Trophoblast cell (in vitro differentiated cells and primary cell): ENCODE results near the gene CACNA2D3.

Source experiments
- DNase-seq, 2 donors: peaks; one replicate each; pipeline ENCODE4 v3.0.0-alpha.2; 2016
- H2AFZ ChIP-seq: 2 replicates; pipeline ENCODE4 v1.6.1; 2013; ENCODE audit warnings: low read length, moderate library complexity, mild to moderate bottlenecking; ENCODE audit not compliant: insufficient read depth, poor library complexity
- H2AK5ac ChIP-seq: 2 replicates; pipeline ENCODE4 v1.6.1; 2013; ENCODE audit warnings: mild to moderate bottlenecking, low read length
- H2BK120ac ChIP-seq: 2 replicates; pipeline ENCODE4 v1.6.1; 2013; ENCODE audit warnings: low read length, mild to moderate bottlenecking, moderate library complexity; ENCODE audit not compliant: insufficient read depth, poor library complexity
- H2BK12ac ChIP-seq: 2 replicates; pipeline ENCODE4 v1.6.1; 2013; ENCODE audit warnings: mild to moderate bottlenecking, low read length, moderate library complexity
- H2BK5ac ChIP-seq: 2 replicates; pipeline ENCODE4 v1.6.1; 2013; ENCODE audit warnings: low read length, low read depth, moderate library complexity, mild to moderate bottlenecking; ENCODE audit not compliant: poor library complexity
- H3K14ac ChIP-seq: 2 replicates; pipeline ENCODE4 v1.6.1; 2013; ENCODE audit warnings: mild to moderate bottlenecking, low read length
- H3K18ac ChIP-seq: 2 replicates; pipeline ENCODE4 v1.6.1; 2013; ENCODE audit warnings: mild to moderate bottlenecking, low read length
- H3K23ac ChIP-seq: 2 replicates; pipeline ENCODE4 v1.6.1; 2013; ENCODE audit warnings: low read length
- H3K27ac ChIP-seq: 2 replicates; pipeline ENCODE4 v1.5.1; 2013; ENCODE audit warnings: low read depth, mild to moderate bottlenecking, inconsistent platforms, low read length, moderate library complexity
- H3K27me3 ChIP-seq: 2 replicates; pipeline ENCODE4 v1.6.1; 2013; ENCODE audit warnings: inconsistent platforms, mild to moderate bottlenecking, low read length, moderate library complexity; ENCODE audit not compliant: insufficient read depth
- H3K36me3 ChIP-seq, 2 experiments: 1 replicate in 1 of 2; 2 replicates in 1 of 2; pipeline ENCODE4 v1.6.1; 2013; ENCODE audit warnings: low read length in 2 of 2, mild to moderate bottlenecking in 2 of 2, moderate library complexity in 1 of 2; ENCODE audit not compliant: insufficient read depth in 2 of 2, control insufficient read depth in 1 of 2
- H3K4ac ChIP-seq: 2 replicates; pipeline ENCODE4 v1.6.1; 2013; ENCODE audit warnings: low read depth, mild to moderate bottlenecking, low read length, moderate library complexity
- H3K4me1 ChIP-seq, 2 experiments: 1 replicate in 1 of 2; 2 replicates in 1 of 2; pipeline ENCODE4 v1.6.1; 2013; ENCODE audit warnings: low read length in 2 of 2, mild to moderate bottlenecking in 2 of 2, moderate library complexity in 1 of 2; ENCODE audit not compliant: insufficient read depth in 2 of 2, control insufficient read depth in 1 of 2
- H3K4me2 ChIP-seq: 2 replicates; pipeline ENCODE4 v1.6.1; 2013; ENCODE audit warnings: inconsistent platforms, mild to moderate bottlenecking, low read length, moderate library complexity
- H3K4me3 ChIP-seq: 2 replicates; pipeline ENCODE4 v1.5.1; 2013; ENCODE audit warnings: mild to moderate bottlenecking, low read depth, low read length, inconsistent platforms
- H3K79me1 ChIP-seq: one replicate; pipeline ENCODE4 v1.6.1; 2013; ENCODE audit warnings: low read length
- H3K79me2 ChIP-seq: 2 replicates; pipeline ENCODE4 v1.6.1; 2013; ENCODE audit warnings: low read length, mild to moderate bottlenecking; ENCODE audit not compliant: control insufficient read depth, insufficient read depth, poor library complexity
- H3K9ac ChIP-seq: 2 replicates; pipeline ENCODE4 v1.6.1; 2013; ENCODE audit warnings: mild to moderate bottlenecking, low read length
- H3K9me3 ChIP-seq: 2 replicates; pipeline ENCODE4 v1.6.1; 2013; ENCODE audit warnings: low read depth, mild to moderate bottlenecking, control low read depth, inconsistent platforms, low read length; ENCODE audit not compliant: insufficient read depth
- H4K12ac ChIP-seq: 2 replicates; pipeline ENCODE4 v1.6.1; 2013; ENCODE audit warnings: low read depth, mild to moderate bottlenecking, low read length, moderate library complexity
- H4K8ac ChIP-seq: 2 replicates; pipeline ENCODE4 v1.6.1; 2013; ENCODE audit warnings: low read depth, mild to moderate bottlenecking, low read length, moderate library complexity
- H4K91ac ChIP-seq: one replicate; pipeline ENCODE4 v1.6.1; 2013; ENCODE audit warnings: low read depth, mild to moderate bottlenecking, low read length, moderate library complexity
- WGBS: extraction: QIAGEN DNeasy Blood & Tissue Kit; methylation state at CpG from one replicate; pipeline ENCODE4 v1.1.7; 2013; ENCODE audit warnings: missing lambda C conversion rate; ENCODE audit not compliant: insufficient read length, insufficient coverage; ENCODE audit errors: extremely low coverage; 5-methylcytosine and 5-hydroxymethylcytosine counted together

The CACNA2D3 gene

DNA sequence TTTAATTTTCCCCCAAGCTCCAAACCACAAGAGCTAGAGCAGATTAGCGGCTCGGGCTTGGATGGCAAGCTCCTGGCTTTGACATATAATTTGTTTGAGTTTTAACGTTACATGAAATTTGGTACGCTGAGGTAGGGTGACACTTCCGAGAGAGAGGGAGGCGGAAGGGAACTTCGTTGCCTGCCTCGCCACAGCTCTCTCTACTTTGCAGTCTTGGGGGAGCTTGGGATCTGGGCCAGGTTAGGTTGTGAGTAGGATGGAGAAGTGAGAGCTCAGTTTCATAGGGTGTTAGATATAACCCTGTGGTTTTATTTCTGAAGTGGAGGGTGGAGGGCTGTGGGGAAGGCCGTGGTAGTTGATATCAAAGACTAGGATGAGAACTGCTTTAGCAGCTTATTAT lies 765.8 kb downstream of the CACNA2D3 start:
- no peak overlapping the region for H4K12ac ChIP-seq
- H2AFZ ChIP-seq, result no peak overlapping the region
- no peaks in the 10 kb centered on the region for H3K79me2 ChIP-seq
- no peak overlapping the region for H3K27ac ChIP-seq
- H3K9ac ChIP-seq, result no peak overlapping the region
- H3K4me3 ChIP-seq, result no peak overlapping the region
- peaks cover 21% of the 10 kb centered on the region for H3K79me1 ChIP-seq
- H3K23ac ChIP-seq, result no peak overlapping the region
- no peak for DNase-seq
- no peak overlapping the region for H3K4ac ChIP-seq
- peak overlapping the region; percentile 79 for H2BK120ac ChIP-seq
- no peak overlapping the region for H3K4me2 ChIP-seq
- H4K91ac ChIP-seq, result peak overlapping the region; percentile 21
- H3K14ac ChIP-seq, result peak overlapping the region; percentile 31
- peak overlapping the region; percentile 94 for H2BK12ac ChIP-seq
- no peak overlapping the region for H3K18ac ChIP-seq
- peak overlapping the region; percentile 67 for H2AK5ac ChIP-seq
- H3K36me3 ChIP-seq, result no peaks in the 10 kb centered on the region
- H3K9me3 ChIP-seq, result no peaks in the 10 kb centered on the region
- WGBS, result no CpG with 5 or more reads among the region's 9 CpGs
- H3K27me3 ChIP-seq, result no peaks in the 10 kb centered on the region
- H3K4me1 ChIP-seq, result peaks cover 12 to 19% of the 10 kb centered on the region in 2 experiments
- H4K8ac ChIP-seq, result no peak overlapping the region
- H2BK5ac ChIP-seq, result peak overlapping the region; percentile 47

DNA sequence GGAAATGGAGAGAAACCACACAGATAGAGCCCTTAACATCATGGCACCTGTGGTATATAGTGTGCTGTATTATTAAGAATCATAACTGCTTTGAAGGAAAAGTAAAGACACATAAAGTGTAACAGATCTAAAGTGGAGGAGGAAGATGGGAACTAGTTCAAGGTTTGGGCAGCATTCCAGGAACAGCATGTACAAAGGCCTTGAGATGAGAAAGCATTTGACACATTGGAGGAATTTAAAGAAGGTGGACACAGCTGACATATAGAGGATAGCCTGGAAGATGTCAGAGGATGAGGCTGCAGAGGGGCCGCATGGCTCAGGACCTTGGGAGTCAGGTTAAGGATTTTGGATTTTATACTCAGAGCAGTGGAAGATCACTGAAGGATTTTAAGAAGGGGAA lies 766.5 kb downstream of the CACNA2D3 start:
- no peaks in the 10 kb centered on the region for H3K9me3 ChIP-seq
- peaks cover 12 to 19% of the 10 kb centered on the region in 2 experiments for H3K4me1 ChIP-seq
- H3K14ac ChIP-seq, result no peak overlapping the region
- no peak overlapping the region for H2BK12ac ChIP-seq
- no CpG with 5 or more reads among the region's 1 CpG for WGBS
- H3K79me2 ChIP-seq, result no peaks in the 10 kb centered on the region
- H2AK5ac ChIP-seq, result no peak overlapping the region
- H4K12ac ChIP-seq, result no peak overlapping the region
- no peak overlapping the region for H2BK5ac ChIP-seq
- H3K9ac ChIP-seq, result no peak overlapping the region
- H3K36me3 ChIP-seq, result no peaks in the 10 kb centered on the region
- H4K8ac ChIP-seq, result no peak overlapping the region
- no peak overlapping the region for H3K23ac ChIP-seq
- no peak overlapping the region for H3K4me3 ChIP-seq
- peak in 1 of 2 donors; percentile 66 for DNase-seq
- H3K4ac ChIP-seq, result no peak overlapping the region
- H3K27me3 ChIP-seq, result no peaks in the 10 kb centered on the region
- no peak overlapping the region for H2AFZ ChIP-seq
- no peak overlapping the region for H3K18ac ChIP-seq
- H4K91ac ChIP-seq, result no peak overlapping the region
- H3K27ac ChIP-seq, result no peak overlapping the region
- no peak overlapping the region for H2BK120ac ChIP-seq
- no peak overlapping the region for H3K4me2 ChIP-seq
- H3K79me1 ChIP-seq, result peaks cover 21% of the 10 kb centered on the region

DNA sequence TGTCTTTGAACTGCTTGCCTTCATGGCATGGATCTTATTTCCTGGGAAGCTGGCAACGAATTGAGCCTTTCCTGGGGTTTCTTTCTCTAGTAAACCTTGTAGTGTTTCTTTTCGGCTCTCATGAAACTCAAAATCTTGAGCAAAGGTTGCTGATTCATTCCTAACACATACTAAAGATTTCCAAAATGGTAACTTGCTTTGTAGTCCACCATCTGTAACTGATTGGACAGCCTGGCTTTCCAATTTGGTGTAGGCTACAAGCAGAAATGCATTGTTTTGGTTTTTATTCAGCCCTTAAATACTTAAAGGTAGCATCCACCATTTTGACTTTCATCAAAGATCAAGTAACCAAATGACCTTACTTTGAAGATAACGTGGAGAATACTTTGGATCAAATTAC lies 767.4 kb downstream of the CACNA2D3 start:
- Histone ChIP-seq H3K9me3 (no peaks in the 10 kb centered on the region), H3K79me2 (no peaks in the 10 kb centered on the region), H3K27ac (no peak overlapping the region), H3K4me2 (no peak overlapping the region), H4K12ac (no peak overlapping the region), H3K4me1 (peaks cover 12 to 22% of the 10 kb centered on the region in 2 experiments), H2BK12ac (peak overlapping the region; percentile 85), H3K9ac (no peak overlapping the region), H3K4me3 (no peak overlapping the region), H2AFZ (no peak overlapping the region), H3K4ac (no peak overlapping the region), H3K23ac (no peak overlapping the region), H4K8ac (peak overlapping the region; percentile 32), H3K18ac (no peak overlapping the region), H3K14ac (no peak overlapping the region), H3K36me3 (no peaks in the 10 kb centered on the region), H2BK120ac (peak overlapping the region; percentile 64), H3K27me3 (no peaks in the 10 kb centered on the region), H3K79me1 (peaks cover 25% of the 10 kb centered on the region), H4K91ac (peak overlapping the region; percentile 86), H2AK5ac (no peak overlapping the region), H2BK5ac (peak overlapping the region; percentile 54)
- WGBS, result no CpG with 5 or more reads among the region's 3 CpGs
- DNase-seq, result no peak

DNA sequence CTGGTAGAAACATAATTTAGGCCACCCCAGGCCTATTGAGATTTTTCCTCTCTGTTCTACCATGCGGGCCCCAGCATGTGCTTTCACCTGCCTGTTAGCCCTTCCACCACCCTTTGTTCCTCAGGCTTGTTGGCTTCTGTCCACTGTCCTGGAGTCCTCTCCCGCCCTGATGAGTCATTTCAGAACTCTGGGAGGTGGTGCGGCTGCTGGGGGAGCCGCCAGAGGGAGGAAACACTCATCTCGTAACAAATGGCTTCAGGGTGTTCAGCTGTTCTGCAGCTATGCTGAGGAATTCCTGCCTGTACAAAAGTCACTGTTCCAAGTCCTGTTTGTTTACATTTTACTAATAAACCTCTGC lies 769.2 kb downstream of the CACNA2D3 start:
- H3K4me1 ChIP-seq, result peaks cover 12 to 22% of the 10 kb centered on the region in 2 experiments
- H2BK5ac ChIP-seq, result peak overlapping the region; percentile 45
- WGBS, result no CpG with 5 or more reads among the region's 5 CpGs
- no peaks in the 10 kb centered on the region for H3K79me2 ChIP-seq
- H3K9ac ChIP-seq, result no peak overlapping the region
- H2AK5ac ChIP-seq, result no peak overlapping the region
- H2BK12ac ChIP-seq, result no peak overlapping the region
- H3K27ac ChIP-seq, result peak overlapping the region; percentile 89
- peaks cover 23% of the 10 kb centered on the region for H3K79me1 ChIP-seq
- DNase-seq, result peak; percentile 99 to 100
- no peak overlapping the region for H2BK120ac ChIP-seq
- H3K14ac ChIP-seq, result no peak overlapping the region
- no peaks in the 10 kb centered on the region for H3K9me3 ChIP-seq
- H2AFZ ChIP-seq, result no peak overlapping the region
- peak overlapping the region; percentile 4 for H3K4me2 ChIP-seq
- H3K36me3 ChIP-seq, result no peaks in the 10 kb centered on the region
- peak overlapping the region; percentile 82 for H4K91ac ChIP-seq
- H3K4ac ChIP-seq, result no peak overlapping the region
- no peak overlapping the region for H3K4me3 ChIP-seq
- H3K23ac ChIP-seq, result no peak overlapping the region
- H4K12ac ChIP-seq, result no peak overlapping the region
- H4K8ac ChIP-seq, result no peak overlapping the region
- no peaks in the 10 kb centered on the region for H3K27me3 ChIP-seq
- H3K18ac ChIP-seq, result no peak overlapping the region
